ENCODE data around the gene CLDN7. TPM values are rescaled to one million over a fixed set of nuclear protein-coding genes. Genes with fewer than 3 reads are reported as not detected.

CLDN7 gene
- total RNA-seq, 2 experiments from 2014 or later: 0.32 TPM; not detected in 1

DNA sequence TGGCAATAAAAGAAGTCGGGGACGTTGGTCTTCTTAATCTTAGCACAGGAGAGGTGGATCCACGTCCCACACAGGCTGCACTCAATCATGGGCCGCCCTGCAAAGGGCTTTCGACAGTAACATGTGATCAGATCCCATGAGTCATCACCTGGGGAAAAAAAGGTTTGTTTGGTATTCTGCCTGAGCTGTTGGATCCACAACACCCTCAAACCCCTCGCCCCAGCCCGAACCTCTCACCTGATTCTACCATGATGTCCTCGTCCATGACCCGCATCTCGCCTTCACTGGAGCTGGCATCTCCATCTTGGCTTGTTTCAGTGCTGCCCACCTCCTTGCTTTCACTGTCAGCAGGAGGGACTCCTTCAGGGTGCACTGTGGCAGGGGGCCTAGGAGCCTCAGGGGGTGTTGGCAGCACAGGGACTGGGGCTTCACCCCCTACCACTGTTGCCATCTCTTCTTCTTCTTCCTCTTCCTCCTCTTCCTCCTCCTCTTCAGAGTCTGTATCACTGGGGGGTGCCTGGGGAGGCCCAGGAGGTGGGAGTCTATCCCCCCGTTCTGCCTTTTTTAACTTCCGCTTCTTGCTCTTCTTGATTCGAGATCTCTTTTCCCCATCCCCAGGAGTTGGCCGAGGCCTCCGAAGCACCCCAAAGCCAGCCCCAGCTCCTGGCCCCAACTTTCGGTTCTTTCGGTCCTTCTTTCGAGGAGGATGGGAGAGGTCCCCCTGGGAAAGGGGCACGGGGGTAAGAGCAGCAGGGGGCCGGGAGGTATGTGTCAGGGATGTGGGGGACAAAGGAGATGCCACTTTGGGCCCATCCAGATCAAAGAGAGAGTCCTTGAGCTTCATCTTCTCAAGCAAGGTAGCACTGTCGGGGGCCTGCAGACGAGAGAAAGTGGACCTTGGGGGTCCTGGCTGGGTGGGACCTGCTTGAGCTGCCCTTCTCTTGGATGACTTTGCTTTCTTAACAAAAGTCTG is 26.3 kb downstream of the CLDN7 start:
- Histone ChIP-seq H2AFZ (ENCODE audit: low read length) (no peak overlapping the region), H3K4me1 (ENCODE audit: insufficient read depth, low read length, poor library complexity, severe bottlenecking) (peaks cover 53% of the 10 kb centered on the region), H3K36me3 (ENCODE audit: insufficient read depth, low read length) (peaks cover 56% of the 10 kb centered on the region), H3K4me3 (ENCODE audit: low read depth, low read length, poor library complexity, severe bottlenecking) (peak overlapping the region; percentile 97), H4K20me1 (ENCODE audit: insufficient read depth, low read length) (peaks cover 19% of the 10 kb centered on the region), H3K9me2 (ENCODE audit: insufficient read depth, low read length) (no peaks in the 10 kb centered on the region), H3K27ac (ENCODE audit: low read depth, low read length, poor library complexity, severe bottlenecking) (peak overlapping the region; percentile 65), H3K79me2 (ENCODE audit: insufficient read depth, low read depth, low read length) (peaks cover 53% of the 10 kb centered on the region), H3K4me2 (ENCODE audit: low read length) (peak overlapping the region; percentile 98), H3K9me3 (ENCODE audit: low read length) (no peaks in the 10 kb centered on the region)
- BruUV-seq (replicated peaks): TSS peak; percentile 45
- CTCF ChIA-PET (ENCODE audit: unreplicated experiment): no interaction called here
- intact Hi-C loops (cut with micrococcal nuclease; ENCODE audit: unreplicated experiment): loop anchor here (5.0 kb wide), 1 partner anchor 246 kb away; the partner anchor contains the start of genes POLR2A and SLC35G6
- TF ChIP-seq, protein P1, sequence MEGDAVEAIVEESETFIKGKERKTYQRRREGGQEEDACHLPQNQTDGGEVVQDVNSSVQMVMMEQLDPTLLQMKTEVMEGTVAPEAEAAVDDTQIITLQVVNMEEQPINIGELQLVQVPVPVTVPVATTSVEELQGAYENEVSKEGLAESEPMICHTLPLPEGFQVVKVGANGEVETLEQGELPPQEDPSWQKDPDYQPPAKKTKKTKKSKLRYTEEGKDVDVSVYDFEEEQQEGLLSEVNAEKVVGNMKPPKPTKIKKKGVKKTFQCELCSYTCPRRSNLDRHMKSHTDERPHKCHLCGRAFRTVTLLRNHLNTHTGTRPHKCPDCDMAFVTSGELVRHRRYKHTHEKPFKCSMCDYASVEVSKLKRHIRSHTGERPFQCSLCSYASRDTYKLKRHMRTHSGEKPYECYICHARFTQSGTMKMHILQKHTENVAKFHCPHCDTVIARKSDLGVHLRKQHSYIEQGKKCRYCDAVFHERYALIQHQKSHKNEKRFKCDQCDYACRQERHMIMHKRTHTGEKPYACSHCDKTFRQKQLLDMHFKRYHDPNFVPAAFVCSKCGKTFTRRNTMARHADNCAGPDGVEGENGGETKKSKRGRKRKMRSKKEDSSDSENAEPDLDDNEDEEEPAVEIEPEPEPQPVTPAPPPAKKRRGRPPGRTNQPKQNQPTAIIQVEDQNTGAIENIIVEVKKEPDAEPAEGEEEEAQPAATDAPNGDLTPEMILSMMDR (conservative IDR thresholded peaks at IDR 0.05; ENCODE audit: low read length): no peak
- no peak for TF ChIP-seq EZH2phosphoT487 (IDR thresholded peaks at IDR 0.05; ENCODE audit: borderline replicate concordance, low read depth, low read length)
- no peak for DNase-seq (ENCODE audit: low spot score)
- POLR2A ChIA-PET: no interaction called here

GRCh38 chr17:7234083-7234951 is 28.0 kb downstream of the CLDN7 start, which contains the start of gene DVL2:
TSS of gene DVL2 (minus strand) at chr17:7234517. CDS start at chr17:7234262, 255 bp downstream.
- Histone ChIP-seq H3K36me3 (ENCODE audit: insufficient read depth, low read length) (peaks cover 64% of the 10 kb centered on the region), H3K4me2 (ENCODE audit: low read length) (peak within 1 kb of the TSS; percentile 98), H3K79me2 (ENCODE audit: insufficient read depth, low read depth, low read length) (peaks cover 59% of the 10 kb centered on the region), H3K9me2 (ENCODE audit: insufficient read depth, low read length) (no peaks in the 10 kb centered on the region), H4K20me1 (ENCODE audit: insufficient read depth, low read length) (peaks cover 19% of the 10 kb centered on the region), H3K4me1 (ENCODE audit: insufficient read depth, low read length, poor library complexity, severe bottlenecking) (peaks cover 40% of the 10 kb centered on the region), H3K4me3 (ENCODE audit: low read depth, low read length, poor library complexity, severe bottlenecking) (peak within 1 kb of the TSS; percentile 97), H2AFZ (ENCODE audit: low read length) (peak within 1 kb of the TSS; percentile 29; the same call in 1 of the 2 replicates), H3K27ac (ENCODE audit: low read depth, low read length, poor library complexity, severe bottlenecking) (peak within 1 kb of the TSS; percentile 65), H3K9me3 (ENCODE audit: low read length) (no peaks in the 10 kb centered on the region)
- TSS peak; percentile 53 for BruUV-seq (replicated peaks)
- CTCF ChIA-PET (ENCODE audit: unreplicated experiment): interaction anchor here (0.6 to 2.4 kb wide), 2 partner anchors 13 to 792 kb away, joined by 3 to 7 read pairs; no protein-coding TSS in a partner anchor
- peak; percentile 96 for DNase-seq (ENCODE audit: low spot score)
- POLR2A ChIA-PET: no interaction called here
- TF ChIP-seq EZH2phosphoT487 (IDR thresholded peaks at IDR 0.05; ENCODE audit: borderline replicate concordance, low read depth, low read length): no peak
- TF ChIP-seq, protein P1 (conservative IDR thresholded peaks at IDR 0.05; ENCODE audit: low read length): no peak
- intact Hi-C loops (cut with micrococcal nuclease; ENCODE audit: unreplicated experiment): loop anchor here (1.0 kb wide), 1 partner anchor 13 kb away; no protein-coding TSS in a partner anchor
